Superior temporal gyrus (tissue), 1 donor: Measurements from ENCODE around the gene SMCO2.

Experiments used
- DNase-seq: peaks from one replicate; pipeline ENCODE4 v3.0.0-alpha.2; 2016; ENCODE audit errors: extremely low spot score

SMCO2 gene

GRCh38 chr12:27499377-27499776, 52.8 kb downstream of the SMCO2 start:
- DNase-seq, result no peak

- DNase-seq, result no peak
These were observed 54.0 kb downstream of the SMCO2 start for GRCh38 chr12:27500546-27500945.

GRCh38 chr12:27502021-27502435, 55.5 kb downstream of the SMCO2 start:
- DNase-seq, result no peak

- DNase-seq, result no peak
These were observed 58.0 kb downstream of the SMCO2 start for GRCh38 chr12:27504507-27504906.

- DNase-seq, result no peak
These were observed 58.6 kb downstream of the SMCO2 start for GRCh38 chr12:27505109-27505508.

- no peak for DNase-seq
These were observed 59.2 kb downstream of the SMCO2 start for GRCh38 chr12:27505761-27506160.

GRCh38 chr12:27506645-27507189, 60.2 kb downstream of the SMCO2 start:
- no peak for DNase-seq

- DNase-seq, result peak; percentile 35
These were observed 62.3 kb downstream of the SMCO2 start for GRCh38 chr12:27508736-27509431.

- peak; percentile 75 for DNase-seq
These were observed 64.6 kb downstream of the SMCO2 start for GRCh38 chr12:27511031-27511722.

- DNase-seq, result no peak
These were observed 65.1 kb downstream of the SMCO2 start for GRCh38 chr12:27511723-27512045.

GRCh38 chr12:27513155-27513824, 66.8 kb downstream of the SMCO2 start:
- no peak for DNase-seq

GRCh38 chr12:27515671-27516070, 69.1 kb downstream of the SMCO2 start:
- DNase-seq, result no peak

GRCh38 chr12:27516625-27517024, 70.1 kb downstream of the SMCO2 start:
- no peak for DNase-seq

GRCh38 chr12:27517546-27517945, 71.0 kb downstream of the SMCO2 start:
- no peak for DNase-seq

GRCh38 chr12:27517961-27518665, 71.6 kb downstream of the SMCO2 start:
- no peak for DNase-seq

- peak; percentile 21 for DNase-seq
These were observed 74.5 kb downstream of the SMCO2 start for GRCh38 chr12:27521066-27521465.

- DNase-seq, result no peak
These were observed 75.4 kb downstream of the SMCO2 start for GRCh38 chr12:27521981-27522380.

GRCh38 chr12:27523305-27523641, 76.7 kb downstream of the SMCO2 start:
- DNase-seq, result no peak

GRCh38 chr12:27523642-27524493, 77.3 kb downstream of the SMCO2 start, which contains the start of gene PPFIBP1:
Gene PPFIBP1 (plus strand): TSS chr12:27524206. CDS start chr12:27633397, 109,191 bp downstream.
- peak; percentile 98 for DNase-seq

GRCh38 chr12:27524494-27524835, 77.9 kb downstream of the SMCO2 start:
- no peak for DNase-seq
